CD1c-positive myeloid dendritic cell (primary cell): ENCODE results near the gene LAMC2.
"Not testable (repeated sequence)": the region's sequence is repeated elsewhere in the genome, so short reads cannot be mapped to it uniquely, and the experiment has no call there.

Experiments
- DNase-seq: peaks from one replicate; pipeline ENCODE4 v3.0.0-alpha.2; 2016; ENCODE audit errors: extremely low spot score

LAMC2 gene

DNA sequence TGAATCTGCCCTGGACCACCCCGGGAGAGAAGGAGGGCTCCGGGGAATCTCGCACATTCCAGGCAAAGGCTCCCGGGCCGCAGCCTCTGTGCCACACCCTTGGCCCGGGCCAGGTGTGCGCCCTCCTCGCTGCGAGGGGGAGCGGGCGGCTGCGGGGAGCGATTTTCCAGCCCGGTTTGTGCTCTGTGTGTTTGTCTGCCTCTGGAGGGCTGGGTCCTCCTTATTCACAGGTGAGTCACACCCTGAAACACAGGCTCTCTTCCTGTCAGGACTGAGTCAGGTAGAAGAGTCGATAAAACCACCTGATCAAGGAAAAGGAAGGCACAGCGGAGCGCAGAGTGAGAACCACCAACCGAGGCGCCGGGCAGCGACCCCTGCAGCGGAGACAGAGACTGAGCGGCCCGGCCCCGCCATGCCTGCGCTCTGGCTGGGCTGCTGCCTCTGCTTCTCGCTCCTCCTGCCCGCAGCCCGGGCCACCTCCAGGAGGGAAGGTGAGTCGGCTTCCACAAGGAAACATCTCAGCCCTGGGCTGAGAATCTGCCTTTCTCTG lies at the start of gene LAMC2:
Gene LAMC2 (plus strand): TSS at position 324 of the 550 bp plus-strand sequence. CDS start 89 bp downstream, at position 413.
- DNase-seq: no peak

DNA sequence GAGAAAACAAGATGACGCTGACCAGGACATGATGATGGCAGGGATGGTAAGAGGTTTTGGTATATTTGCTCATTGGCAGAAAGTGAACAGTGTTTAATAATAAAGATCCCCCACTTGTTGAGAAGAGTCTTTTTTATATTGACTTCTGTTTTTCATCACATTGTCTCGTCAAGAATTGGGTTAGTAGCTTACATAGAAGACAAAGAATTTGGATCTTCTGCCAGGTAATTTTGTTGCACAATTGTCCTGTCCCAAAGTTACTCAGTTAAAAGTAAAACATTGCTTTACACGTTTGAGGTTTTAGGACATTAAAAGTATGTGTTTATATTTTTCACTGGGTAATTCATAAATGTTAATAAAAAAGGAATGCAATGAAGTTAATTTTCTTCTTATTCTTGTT lies 48.3 kb upstream of the LAMC2 start:
- no peak for DNase-seq

DNA sequence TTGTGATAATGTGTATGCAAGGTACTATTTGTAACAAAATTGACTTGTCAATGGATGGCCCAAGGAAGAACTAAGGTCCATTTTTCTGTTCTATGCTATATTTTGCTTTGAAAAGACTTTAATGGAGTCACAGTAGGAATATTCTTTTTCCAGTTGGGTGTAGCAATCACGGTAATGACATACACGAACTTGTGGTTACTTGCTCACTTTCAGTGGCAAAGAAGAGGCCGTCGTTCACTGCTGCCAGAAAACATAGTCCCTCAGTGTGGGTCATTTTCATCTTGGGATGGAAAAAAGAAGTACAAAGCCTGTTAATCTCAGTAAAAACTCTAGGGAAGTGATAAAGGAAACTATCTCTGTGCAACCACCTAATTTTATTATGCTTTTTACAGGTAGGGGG lies 47.8 kb upstream of the LAMC2 start:
- no peak for DNase-seq

DNA sequence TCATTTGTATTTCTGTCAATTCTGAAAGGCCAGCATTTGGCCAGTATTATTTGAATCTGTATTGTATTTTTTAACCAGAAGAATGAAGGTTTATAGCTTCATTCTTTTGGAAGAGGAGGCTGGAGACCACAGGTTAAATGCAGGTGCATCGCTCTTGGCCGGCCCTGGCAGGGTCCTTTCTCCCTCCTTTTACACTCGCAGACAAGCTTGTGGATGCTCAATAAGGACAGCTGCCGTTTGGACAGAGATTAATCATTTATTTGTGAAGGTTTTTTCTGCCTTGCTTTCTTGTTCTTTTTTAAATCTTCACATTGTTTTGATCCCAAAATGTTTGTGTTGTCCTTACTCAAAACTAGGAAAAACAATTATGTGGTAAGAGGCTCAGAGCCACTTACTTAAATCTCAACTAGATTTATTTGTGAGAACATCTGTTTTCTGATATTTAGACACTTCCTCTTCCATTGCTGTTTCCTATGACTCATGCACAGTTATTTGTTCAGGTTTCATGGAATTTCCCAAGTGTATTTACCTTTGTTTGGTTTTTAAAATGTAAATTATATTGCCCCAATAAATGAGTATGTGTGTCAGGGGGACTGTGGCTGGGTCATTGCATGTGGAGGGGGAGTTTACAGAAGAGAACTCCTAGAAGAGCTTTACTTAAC lies 46.7 kb upstream of the LAMC2 start:
- no peak for DNase-seq

DNA sequence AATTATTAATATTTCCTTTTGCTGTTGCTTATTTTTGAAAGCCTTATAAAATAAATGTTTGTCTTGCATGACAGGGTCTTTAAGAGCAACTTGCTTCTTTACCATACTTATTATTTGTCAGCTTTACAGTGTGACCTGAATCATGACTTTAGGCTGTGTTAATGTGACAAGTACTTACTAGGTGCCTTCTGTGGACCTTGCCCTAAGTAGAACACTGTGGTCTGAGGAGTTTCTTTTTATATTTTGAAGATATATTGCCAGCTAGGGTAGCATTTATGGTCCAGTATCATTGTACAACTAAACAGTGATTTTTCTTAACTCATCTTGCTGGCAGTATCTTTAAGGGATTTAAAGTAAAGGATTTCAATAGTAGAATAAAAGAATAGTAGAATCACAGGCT lies 45.4 kb upstream of the LAMC2 start:
- no peak for DNase-seq

DNA sequence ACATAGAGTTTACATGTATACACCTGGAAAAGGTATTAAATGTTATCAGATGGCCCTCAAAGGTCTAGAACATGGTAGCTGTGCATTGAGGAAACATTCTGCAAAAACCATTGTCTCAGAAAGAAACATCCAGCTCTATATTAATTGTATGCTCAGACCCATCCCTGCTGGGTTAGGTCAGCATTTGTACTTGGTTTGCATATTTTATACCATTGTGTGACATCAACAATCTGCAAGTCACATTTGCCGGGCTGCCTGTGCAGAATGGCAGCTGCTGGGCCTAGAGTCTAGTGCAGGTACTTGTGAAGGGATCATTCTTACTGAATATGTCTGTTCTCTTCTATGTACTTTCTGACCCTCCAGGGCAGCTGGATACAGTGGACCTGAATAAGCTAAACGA lies 43.9 kb upstream of the LAMC2 start:
- no peak for DNase-seq

DNA sequence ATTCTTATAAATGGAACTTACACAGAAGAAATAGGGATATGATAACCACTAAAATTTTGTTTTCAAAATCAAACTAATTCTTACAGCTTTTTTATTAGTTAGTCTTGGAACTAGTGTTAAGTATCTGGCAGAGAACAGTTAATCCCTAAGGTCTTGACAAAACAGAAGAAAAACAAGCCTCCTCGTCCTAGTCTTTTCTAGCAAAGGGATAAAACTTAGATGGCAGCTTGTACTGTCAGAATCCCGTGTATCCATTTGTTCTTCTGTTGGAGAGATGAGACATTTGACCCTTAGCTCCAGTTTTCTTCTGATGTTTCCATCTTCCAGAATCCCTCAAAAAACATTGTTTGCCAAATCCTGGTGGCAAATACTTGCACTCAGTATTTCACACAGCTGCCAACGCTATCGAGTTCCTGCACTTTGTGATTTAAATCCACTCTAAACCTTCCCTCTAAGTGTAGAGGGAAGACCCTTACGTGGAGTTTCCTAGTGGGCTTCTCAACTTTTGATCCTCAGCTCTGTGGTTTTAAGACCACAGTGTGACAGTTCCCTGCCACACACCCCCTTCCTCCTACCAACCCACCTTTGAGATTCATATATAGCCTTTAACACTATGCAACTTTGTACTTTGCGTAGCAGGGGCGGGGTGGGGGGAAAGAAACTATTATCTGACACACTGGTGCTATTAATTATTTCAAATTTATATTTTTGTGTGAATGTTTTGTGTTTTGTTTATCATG lies 42.3 kb upstream of the LAMC2 start:
- DNase-seq: no peak

DNA sequence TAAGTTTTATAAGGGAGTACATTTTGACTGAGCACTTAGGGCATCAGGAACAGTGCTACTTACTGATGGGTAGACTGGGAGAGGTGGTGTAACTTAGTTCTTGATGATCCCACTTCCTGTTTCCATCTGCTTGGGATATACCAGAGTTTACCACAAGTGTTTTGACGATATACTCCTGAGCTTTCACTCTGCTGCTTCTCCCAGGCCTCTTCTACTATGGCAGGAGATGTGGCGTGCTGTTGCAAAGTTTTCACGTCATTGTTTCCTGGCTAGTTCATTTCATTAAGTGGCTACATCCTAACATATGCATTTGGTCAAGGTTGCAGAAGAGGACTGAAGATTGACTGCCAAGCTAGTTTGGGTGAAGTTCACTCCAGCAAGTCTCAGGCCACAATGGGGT lies 41.3 kb upstream of the LAMC2 start:
- no peak for DNase-seq

DNA sequence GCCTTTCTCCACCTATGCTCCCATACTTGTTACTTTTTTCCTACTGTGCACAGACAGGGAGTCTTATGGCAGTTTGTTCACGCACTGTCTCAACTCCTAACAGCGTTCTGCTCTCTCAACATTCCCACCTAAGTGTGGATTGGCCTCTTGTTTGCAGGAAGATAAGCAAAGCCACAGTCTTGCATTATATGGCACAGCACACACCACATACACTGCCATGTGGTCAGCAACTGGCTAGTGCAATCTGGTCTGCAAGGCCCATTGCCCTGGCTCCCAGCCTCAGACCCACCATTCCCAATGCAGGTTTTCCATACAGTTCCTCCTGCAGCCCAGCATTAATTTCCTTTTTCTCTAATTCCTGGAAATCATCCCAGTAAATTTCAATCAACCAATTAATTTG lies 38.3 kb upstream of the LAMC2 start:
- DNase-seq: no peak

DNA sequence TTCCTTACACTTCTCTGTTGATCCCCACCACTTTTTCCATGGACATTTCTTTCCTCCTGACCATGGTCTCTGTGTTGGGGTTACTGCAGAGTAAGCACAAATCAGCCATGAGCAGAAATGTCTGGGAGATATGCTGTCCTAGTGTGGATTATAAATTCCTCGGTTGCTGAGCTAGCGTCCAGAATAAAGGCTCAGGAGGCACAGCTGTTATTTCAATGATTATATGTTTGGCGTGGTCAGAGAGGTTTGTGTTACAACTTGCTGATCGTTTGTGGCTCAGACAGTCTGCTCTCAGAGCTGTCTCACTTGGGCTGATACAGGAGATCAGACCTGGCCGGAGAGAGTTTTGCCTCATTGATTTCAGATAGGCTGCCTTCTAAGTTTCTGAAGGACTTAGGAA lies 37.5 kb upstream of the LAMC2 start:
- no peak for DNase-seq

DNA sequence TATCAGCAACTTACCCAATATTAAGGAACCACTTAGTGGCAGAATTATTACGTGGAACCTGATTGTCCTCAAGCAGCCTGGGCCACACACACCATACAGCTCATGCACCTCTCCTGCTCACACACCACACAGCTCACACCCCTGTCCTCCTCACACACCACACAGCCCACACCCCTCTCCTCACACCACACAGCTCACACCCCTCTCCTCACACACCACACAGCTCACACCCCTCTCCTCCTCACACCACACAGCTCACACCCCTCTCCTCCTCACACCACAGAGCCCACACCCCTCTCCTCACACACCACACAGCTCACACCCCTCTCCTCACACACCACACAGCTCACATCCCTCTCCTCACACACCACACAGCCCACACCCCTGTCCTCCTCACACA lies 36.8 kb upstream of the LAMC2 start:
- no peak for DNase-seq

DNA sequence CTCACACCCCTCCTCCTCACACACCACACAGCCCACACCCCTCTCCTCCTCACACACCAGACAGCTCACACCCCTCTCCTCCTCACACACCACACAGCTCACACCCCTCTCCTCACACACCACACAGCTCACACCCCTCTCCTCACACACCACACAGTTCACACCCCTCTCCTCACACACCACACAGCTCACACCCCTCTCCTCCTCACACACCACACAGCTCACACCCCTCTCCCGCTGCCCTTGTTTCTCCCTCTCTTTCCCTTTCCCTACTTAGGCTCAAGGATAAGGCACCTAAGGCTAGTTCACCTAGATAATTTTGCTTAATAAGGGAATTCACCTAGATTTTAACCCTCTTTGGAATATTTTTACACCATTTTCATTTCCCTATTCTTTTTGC lies 36.0 kb upstream of the LAMC2 start:
- not testable (repeated sequence) for DNase-seq

DNA sequence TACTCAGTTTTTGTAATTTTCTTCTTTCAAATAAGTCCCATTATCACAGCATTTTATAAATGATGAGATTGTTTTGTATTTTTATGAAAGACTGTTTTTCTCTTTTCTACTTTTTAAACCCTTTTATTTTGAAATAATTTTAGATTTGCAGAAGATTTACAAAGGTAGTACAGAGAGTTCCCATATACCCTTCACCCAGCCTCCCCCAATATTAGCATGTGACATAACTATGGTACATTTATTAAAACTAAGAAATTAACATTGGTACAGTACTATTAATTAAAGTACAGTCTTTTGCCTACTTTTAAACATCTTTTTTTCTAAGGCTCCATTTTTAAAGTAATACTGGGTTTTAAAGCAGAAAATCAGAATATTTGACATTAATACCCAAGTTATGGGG lies 35.6 kb upstream of the LAMC2 start:
- no peak for DNase-seq

DNA sequence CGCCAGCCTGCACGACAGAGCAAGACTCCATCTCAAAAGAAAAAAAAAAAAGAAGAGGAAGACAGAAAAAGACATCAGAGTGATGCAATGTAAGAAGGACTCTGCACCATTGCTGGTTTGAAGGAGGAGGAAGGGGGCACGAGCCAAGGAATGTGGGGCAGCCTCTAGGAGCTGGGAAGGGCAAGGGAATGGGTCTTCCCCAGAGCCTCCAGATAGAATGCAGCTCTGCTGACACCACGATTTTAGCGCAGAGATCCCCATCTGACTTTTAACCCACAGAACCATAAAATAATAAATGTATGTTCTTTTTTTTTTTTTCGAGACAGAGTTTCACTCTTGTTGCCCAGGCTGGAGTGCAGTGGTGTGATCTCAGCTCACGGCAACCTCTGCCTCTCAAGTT lies 33.9 kb upstream of the LAMC2 start:
- no peak for DNase-seq

DNA sequence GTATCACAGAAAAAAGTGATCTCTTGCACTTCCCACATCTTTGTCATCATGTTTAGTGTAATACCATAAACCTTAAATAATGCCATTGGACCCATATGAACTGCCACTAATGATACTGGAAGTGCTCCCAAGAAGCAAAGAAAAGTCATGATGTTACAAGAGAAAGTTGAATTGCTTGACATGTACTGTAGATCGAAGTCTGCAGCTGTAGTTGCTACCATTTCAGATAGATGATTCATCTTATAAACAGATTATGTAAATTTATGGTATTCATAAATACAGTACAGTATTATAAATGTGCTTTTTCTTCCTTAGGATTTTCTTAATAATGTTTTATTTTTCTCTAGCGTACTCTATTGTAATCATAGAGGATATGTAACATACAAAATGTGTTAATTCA lies 30.1 kb upstream of the LAMC2 start:
- no peak for DNase-seq

DNA sequence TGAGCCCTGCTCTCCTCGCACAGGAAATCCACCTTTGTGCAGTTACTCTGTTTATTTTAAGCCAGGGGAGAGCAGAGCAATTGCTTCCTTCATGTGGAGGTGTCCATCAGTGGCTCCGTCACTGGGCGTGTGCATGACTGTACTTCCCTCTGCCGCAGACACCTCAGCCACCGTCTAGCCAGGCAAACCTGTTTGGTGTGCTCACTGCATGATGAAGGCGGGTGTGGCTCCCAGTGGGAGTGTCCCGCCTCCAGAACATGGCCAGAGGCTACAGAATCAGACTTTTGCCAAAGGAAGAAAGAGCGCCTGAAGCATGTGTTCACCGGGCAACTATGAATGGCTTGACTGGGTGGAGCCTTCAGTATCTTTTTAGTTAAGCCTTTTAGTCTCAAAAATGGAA lies 26.1 kb upstream of the LAMC2 start:
- DNase-seq: no peak

DNA sequence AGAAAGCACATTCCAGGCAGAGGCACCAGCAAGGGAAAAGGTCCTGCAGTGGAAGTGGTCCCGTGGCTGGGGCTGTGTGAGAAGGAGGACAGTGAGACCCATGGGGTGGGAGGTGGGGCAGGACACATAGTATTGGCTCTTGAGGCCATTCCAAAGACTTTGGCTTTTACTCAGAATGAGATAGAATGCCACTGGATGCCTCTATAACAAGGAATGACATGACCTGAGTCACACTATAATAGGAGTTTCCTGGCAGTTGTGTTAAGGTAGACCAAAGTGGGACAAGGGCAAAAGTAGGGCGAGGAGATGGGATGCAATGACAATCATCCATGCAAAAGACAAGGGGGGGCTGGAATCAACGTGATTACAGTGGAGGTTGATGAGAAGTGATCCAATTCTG lies 24.7 kb upstream of the LAMC2 start:
- DNase-seq: no peak

DNA sequence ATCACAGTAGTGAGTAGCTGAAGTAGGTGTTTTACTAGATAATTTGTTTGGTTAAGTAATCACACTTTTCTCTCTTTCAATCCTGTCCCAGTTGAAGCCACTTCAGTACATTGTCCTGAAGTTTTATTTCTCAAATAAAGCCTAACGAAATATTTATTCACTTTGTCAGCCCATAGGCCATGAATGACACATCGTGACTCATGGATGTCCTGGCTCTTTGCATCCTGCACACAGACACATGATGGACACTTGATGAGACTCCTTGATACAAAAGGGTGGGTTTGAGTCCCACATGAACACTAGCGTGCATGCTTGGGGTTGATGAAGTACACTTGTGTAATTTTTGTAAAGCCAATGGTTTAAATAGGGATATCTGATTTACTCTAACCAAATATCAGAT lies 22.7 kb upstream of the LAMC2 start:
- no peak for DNase-seq

DNA sequence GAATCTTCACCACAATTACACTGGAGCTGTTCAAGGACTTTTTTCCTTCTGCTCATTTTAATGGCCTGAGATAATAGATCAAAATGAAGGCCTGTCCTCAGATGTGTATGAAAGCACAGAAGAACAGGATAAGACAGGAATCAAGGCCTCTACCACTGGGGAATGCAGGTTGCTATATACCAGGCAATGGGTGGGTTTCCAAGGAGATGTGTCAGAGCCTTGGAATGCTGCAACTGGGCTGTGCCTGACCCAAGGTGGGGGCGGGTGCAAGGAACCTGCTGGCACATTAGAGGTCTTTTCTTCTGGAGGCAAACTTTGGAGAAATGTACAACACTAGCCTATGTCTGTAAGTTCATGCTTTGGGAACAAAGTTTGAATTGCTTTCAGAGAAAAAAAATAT lies 21.7 kb upstream of the LAMC2 start:
- DNase-seq: no peak

DNA sequence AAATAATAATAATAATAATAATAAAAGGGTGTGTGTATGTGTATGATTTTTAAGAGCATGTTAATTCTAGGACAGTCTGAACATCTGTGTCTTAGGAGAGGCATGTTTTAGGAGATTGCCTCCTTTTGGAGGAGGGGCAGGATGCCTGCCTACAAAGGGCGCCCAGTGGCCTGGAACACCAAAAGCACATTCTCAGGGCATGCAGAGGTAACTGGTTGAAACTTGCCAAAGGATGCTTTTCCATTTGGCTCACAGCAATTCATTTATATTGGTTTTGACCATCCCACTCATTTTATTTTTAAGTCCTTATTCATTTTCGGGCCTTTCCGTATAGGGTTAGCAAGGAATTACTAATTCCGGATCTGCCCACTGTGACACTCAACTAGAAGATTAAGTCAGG lies 21.1 kb upstream of the LAMC2 start:
- no peak for DNase-seq

DNA sequence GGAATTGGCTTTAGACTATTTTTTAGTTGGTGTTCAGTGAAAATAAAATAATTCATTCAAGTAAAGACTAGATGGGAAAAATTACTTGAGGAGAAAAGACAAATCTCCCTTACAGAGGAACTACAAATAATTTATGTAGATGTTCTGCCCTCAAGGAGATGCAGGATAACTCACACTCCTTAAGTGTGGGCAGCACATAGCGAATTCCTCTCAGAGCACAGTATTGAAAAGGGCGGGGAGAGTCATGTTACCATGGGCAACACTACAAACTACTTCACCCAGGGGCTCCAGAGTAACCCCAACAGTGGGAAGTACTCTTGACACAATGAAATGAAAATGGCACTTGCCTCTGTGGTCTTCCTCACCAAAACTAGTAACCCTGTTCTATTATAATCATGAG lies 20.6 kb upstream of the LAMC2 start:
- no peak for DNase-seq

DNA sequence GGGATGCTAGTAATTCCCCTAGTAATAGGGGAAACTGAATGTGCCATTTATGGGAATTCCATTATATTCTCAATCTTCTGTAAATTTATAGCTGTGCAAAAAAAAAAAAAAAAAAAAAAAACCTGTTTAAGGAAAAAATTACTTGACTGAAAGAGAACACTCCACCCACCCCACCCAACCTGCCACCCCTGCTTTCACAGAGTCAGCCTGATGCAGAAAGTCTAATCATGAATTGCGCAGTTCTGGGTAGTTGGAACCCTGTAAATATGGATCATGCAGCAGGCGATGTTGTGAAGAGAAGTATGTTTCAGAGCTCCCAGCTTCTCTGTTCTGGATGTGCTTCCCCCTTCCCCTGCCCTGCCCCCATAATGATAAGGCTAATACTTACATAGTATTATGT lies 19.6 kb upstream of the LAMC2 start:
- no peak for DNase-seq

DNA sequence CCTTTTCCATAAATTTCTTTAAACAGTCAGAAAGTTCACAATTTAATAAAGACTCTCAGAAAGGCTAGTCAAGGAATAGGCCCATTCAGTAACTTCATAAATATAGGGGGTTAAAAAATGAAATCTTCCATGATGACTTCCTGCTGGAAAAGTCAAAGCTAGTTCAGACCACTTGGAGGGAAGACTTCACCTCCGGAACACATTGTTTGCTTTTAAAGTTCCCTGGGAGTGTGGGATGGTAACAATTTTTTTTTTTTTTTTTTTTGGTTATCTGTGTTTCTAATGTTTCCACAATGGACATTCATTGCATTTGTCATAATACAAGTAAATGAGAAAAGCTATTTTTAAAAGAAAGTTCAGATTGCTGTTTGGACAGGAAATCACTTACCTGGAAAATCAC lies 18.4 kb upstream of the LAMC2 start:
- no peak for DNase-seq

DNA sequence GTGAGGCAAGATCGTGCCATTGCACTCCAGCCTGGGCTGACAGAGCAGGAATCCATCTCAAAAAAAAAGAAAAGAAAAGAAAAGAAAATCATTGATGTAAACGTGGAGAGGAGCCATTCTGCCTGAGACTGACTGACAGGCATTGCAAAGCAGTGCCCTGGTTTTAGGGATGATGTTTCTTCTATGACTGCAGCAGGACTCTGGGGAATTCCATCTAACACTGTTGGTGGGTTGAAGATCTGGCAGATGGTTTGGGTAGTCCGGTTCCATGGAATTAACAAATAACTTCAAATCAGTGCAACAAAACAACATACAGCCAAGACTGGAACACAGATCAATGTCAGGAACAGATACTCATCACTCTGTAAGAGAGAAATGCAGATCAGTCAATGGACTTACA lies 17.8 kb upstream of the LAMC2 start:
- DNase-seq: no peak
